CD4-positive, alpha-beta T cell (primary cell): Measurements from ENCODE around the gene LSAMP. TPM values are rescaled to one million over a fixed set of nuclear protein-coding genes. Genes with fewer than 3 reads are reported as not detected.

Experiments used
- ATAC-seq: fragments of 200-7000 bp; cut with Tn5 transposase; one replicate; pipeline ENCODE4 v1.10.0; 2022; ENCODE audit warnings: mild to moderate bottlenecking; ENCODE audit not compliant: poor library complexity
- CTCF ChIA-PET: fragments of 350-600 bp; sonication (Branson Sonifier 250); formaldehyde crosslinking; loops from one replicate; lab custom pipeline; 2021; ENCODE audit warnings: antibody characterized with exemption, inconsistent platforms; lab: Charles Lee
- POLR2A ChIA-PET: fragments of 350-600 bp; sonication (Branson Sonifier 250); formaldehyde crosslinking; loops from one replicate; lab custom pipeline; 2021; ENCODE audit warnings: antibody characterized with exemption, inconsistent platforms; lab: Charles Lee
- DNase-seq, 14 experiments: peaks; one replicate each; pipeline ENCODE4 v3.0.0-alpha.2; 2013 to 2020; ENCODE audit warnings: mixed read lengths in 2 of 14
- H3K27ac ChIP-seq, 2 donors: one replicate each; pipeline versions ENCODE4 v1.5.1 to v1.7.0; 2013; ENCODE audit warnings: low read length in 2 of 2, low read depth in 1 of 2, mild to moderate bottlenecking in 1 of 2
- H3K27me3 ChIP-seq, 2 experiments: 1 replicate in 1 of 2; 2 replicates in 1 of 2; pipeline versions ENCODE4 v1.6.1 to v1.7.0; 2013; ENCODE audit warnings: low read length in 2 of 2, control low read depth in 1 of 2, mild to moderate bottlenecking in 1 of 2, moderate library complexity in 1 of 2; ENCODE audit not compliant: insufficient read depth in 2 of 2, control insufficient read depth in 1 of 2
- H3K36me3 ChIP-seq: one replicate; pipeline ENCODE4 v1.6.1; 2013; ENCODE audit warnings: low read length, control low read depth; ENCODE audit not compliant: insufficient read depth
- H3K4me1 ChIP-seq: one replicate; pipeline ENCODE4 v1.6.1; 2013; ENCODE audit warnings: low read length, control low read depth; ENCODE audit not compliant: insufficient read depth
- H3K4me3 ChIP-seq: one replicate; pipeline ENCODE4 v1.5.1; 2013; ENCODE audit warnings: mild to moderate bottlenecking, low read length, moderate library complexity
- H3K9me3 ChIP-seq, 2 experiments: 1 replicate in 1 of 2; 2 replicates in 1 of 2; pipeline versions ENCODE4 v1.6.1 to v1.7.0; 2013; ENCODE audit warnings: low read length in 2 of 2, mild to moderate bottlenecking in 2 of 2, control low read depth in 1 of 2, moderate library complexity in 1 of 2; ENCODE audit not compliant: control insufficient read depth in 1 of 2, insufficient read depth in 1 of 2
- H3K27ac Mint-ChIP-seq: one replicate; pipeline ENCODE4 v1.8.0; 2020; ENCODE audit warnings: mixed read lengths
- H3K27me3 Mint-ChIP-seq: one replicate; pipeline ENCODE4 v1.8.0; 2021; ENCODE audit warnings: mixed read lengths
- H3K36me3 Mint-ChIP-seq: one replicate; pipeline ENCODE4 v1.8.0; 2021; ENCODE audit warnings: low read depth, mixed read lengths
- H3K4me1 Mint-ChIP-seq: one replicate; pipeline ENCODE4 v1.8.0; 2021; ENCODE audit warnings: low read depth, mixed read lengths
- H3K4me3 Mint-ChIP-seq: one replicate; pipeline ENCODE4 v1.8.0; 2020; ENCODE audit warnings: mild to moderate bottlenecking, mixed read lengths
- H3K9me3 Mint-ChIP-seq: one replicate; pipeline ENCODE4 v1.8.0; 2020; ENCODE audit warnings: mixed read lengths
- CTCF ChIP-seq: fragments of 200-600 bp; IDR thresholded peaks from one replicate; pipeline ENCODE4 v1.8.0; 2022; ENCODE audit warnings: antibody characterized with exemption, mild to moderate bottlenecking
- intact Hi-C, 2 experiments: fragments of 100-400 bp; cut with DNase I in 1 of 2; cut with micrococcal nuclease in 1 of 2; formaldehyde crosslinking; loops; one replicate each; pipeline versions ENCODE4 v1.15.1 to v1.9.0; 2023 to 2025; cut with DNase I, micrococcal nuclease
- total RNA-seq, 174 experiments: library from RNA in 2 of 174; stranded (reverse) in 2 of 174; gene quantifications; one replicate each; pipeline ENCODE4 v1.2.3 and lab custom pipeline; 2021 to 2026

Gene LSAMP
- total RNA-seq, 2 experiments from 2014 or later: not detected

DNA sequence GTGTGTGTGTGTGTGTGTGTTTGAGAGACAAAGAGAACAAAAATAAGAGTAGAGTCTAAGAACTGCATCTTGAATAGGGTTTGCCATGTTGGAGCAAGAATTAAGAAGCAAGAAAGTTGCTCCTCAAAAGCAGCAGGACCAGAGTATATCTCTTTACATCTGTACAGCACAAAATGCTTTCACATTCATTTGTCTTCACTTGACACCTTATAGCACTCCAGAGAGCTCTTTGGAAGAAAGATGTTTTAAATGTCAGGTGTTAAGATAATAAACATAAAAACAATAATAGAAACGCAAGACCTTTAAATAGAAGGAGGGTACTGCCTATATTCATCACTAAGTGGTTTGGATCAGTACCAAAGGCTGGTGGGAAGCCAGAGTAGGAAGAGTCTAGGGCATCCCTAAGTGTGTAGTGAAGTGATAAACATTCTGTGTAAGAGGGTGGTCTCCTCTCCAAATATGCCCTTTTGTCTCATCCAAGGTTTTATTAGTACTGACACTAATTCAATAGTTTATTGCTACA, 19.1 kb upstream of the LSAMP start:
- H3K27ac Mint-ChIP-seq: no peak overlapping the region
- no peak for TF ChIP-seq CTCF
- Histone ChIP-seq H3K9me3 (no peaks in the 10 kb centered on the region), H3K27me3 (no peaks in the 10 kb centered on the region), H3K4me1 (no peaks in the 10 kb centered on the region), H3K4me3 (no peak overlapping the region), H3K27ac (no peak overlapping the region), H3K36me3 (no peaks in the 10 kb centered on the region)
- DNase-seq: no peak
- ATAC-seq: no peak
- no peaks in the 10 kb centered on the region for H3K4me1 Mint-ChIP-seq
- no peaks in the 10 kb centered on the region for H3K27me3 Mint-ChIP-seq
- no peaks in the 10 kb centered on the region for H3K36me3 Mint-ChIP-seq
- ChIA-PET POLR2A (no interaction called here), CTCF (no interaction called here)
- H3K4me3 Mint-ChIP-seq: no peak overlapping the region
- H3K9me3 Mint-ChIP-seq: peaks cover 4% of the 10 kb centered on the region
- intact Hi-C loops: no loop called here

DNA sequence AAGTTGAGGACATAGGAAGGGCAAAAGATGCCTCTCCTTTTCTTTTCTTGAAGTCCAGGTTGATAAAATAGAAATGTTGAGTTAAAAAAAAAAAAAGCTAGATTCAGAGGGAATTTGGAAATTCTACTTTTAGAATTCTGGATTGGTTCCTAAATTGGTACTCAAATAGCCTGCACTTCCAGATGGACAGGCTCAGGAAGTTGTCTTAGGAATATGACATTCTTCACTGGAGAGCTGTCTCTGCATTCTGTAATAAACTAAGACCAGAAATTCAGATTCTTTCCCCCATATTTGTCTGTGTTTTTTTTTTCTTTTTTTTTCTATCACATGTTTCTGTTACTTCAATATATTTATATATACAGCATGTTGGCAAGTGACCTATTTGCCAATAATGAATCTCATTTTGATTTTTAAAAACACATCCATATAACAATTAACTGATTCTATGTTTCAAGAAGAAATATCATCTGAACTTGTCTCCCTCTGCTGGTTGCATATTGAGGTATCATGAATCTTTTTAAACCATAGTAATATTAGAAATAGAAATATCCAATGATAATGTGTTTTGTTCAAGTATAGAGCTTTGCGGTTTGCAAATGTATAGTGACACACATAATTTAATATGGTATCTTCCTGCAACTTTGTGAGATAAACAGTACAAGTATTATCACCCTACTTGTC, 8.5 kb upstream of the LSAMP start:
- ChIA-PET CTCF (no interaction called here), POLR2A (no interaction called here)
- ATAC-seq (no peak), DNase-seq (no peak)
- Mint-ChIP-seq H3K27me3 (no peaks in the 10 kb centered on the region), H3K27ac (no peak overlapping the region), H3K36me3 (no peaks in the 10 kb centered on the region), H3K4me1 (no peaks in the 10 kb centered on the region), H3K4me3 (no peak overlapping the region), H3K9me3 (no peaks in the 10 kb centered on the region)
- Histone ChIP-seq H3K36me3 (no peaks in the 10 kb centered on the region), H3K9me3 (no peaks in the 10 kb centered on the region), H3K4me3 (no peak overlapping the region), H3K4me1 (no peaks in the 10 kb centered on the region), H3K27ac (no peak overlapping the region), H3K27me3 (no peaks in the 10 kb centered on the region)
- TF ChIP-seq CTCF: no peak
- intact Hi-C loops: no loop called here

- peaks cover 0 to 13% of the 10 kb centered on the region in 2 experiments for H3K9me3 ChIP-seq
- no peaks in the 10 kb centered on the region for H3K9me3 Mint-ChIP-seq
- POLR2A ChIA-PET: no interaction called here
These were observed 4.5 kb upstream of the LSAMP start for GRCh38 chr3:116449546-116450350.

More at GRCh38 chr3:116449546-116450350, 4.5 kb upstream of the LSAMP start:
- TF ChIP-seq CTCF: no peak
- intact Hi-C loops: no loop called here
- no peak overlapping the region for H3K27ac Mint-ChIP-seq
- H3K4me1 ChIP-seq: no peaks in the 10 kb centered on the region
- ATAC-seq: no peak
- no peak overlapping the region for H3K4me3 Mint-ChIP-seq
- CTCF ChIA-PET: no interaction called here
- H3K27ac ChIP-seq: no peak overlapping the region
- no peaks in the 10 kb centered on the region for H3K4me1 Mint-ChIP-seq
- no peaks in the 10 kb centered on the region for H3K27me3 ChIP-seq
- no peak overlapping the region for H3K4me3 ChIP-seq
- H3K36me3 ChIP-seq: no peaks in the 10 kb centered on the region
- H3K36me3 Mint-ChIP-seq: no peaks in the 10 kb centered on the region
- H3K27me3 Mint-ChIP-seq: peaks cover 12% of the 10 kb centered on the region
- no peak for DNase-seq
